Mucosa of gallbladder (tissue), 1 donor: ENCODE data around the gene PMF1. TPM values are rescaled to one million over a fixed set of nuclear protein-coding genes. Genes with fewer than 3 reads are reported as not detected.

Source experiments
- DNase-seq: peaks from one replicate; pipeline ENCODE4 v3.0.0-alpha.2; 2020; ENCODE audit warnings: low spot score
- total RNA-seq: library from RNA; stranded (reverse); gene quantifications from one replicate; pipeline ENCODE4 v1.2.1, GENCODE V29; 2021
- donor health status: DM: no; HTN: no; CAD: no.

PMF1 gene
- total RNA-seq, 1 donor from 2014 or later: 43.4 TPM

- no peak for DNase-seq
These were observed 23.4 kb downstream of the PMF1 start for GRCh38 chr1:156236164-156236563.

DNA sequence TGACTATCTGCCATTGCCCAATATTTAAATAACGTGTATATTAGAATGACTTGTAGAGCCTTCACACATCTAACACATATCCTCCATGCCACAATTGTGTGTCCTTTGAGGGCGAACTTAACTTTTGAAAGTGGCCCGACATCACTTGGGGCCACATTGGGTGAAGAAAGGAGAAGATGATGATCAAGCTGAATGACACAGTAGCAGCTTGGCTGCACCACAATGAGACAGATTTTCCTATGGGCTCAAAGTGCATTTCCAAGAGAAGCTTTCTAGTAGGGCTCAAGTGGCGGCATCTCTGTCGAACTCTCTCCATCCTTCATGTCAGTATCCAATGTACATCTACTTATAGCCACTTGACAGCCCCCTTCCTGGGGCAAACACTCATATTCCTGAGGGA is 25.4 kb downstream of the PMF1 start:
- no peak for DNase-seq

GRCh38 chr1:156241311-156241811 is 28.6 kb downstream of the PMF1 start:
- no peak for DNase-seq

GRCh38 chr1:156241926-156242325 is 29.1 kb downstream of the PMF1 start, which contains the start of gene BGLAP:
Gene BGLAP (plus strand): TSS chr1:156242184. CDS start chr1:156242232, 48 bp downstream.
- no peak for DNase-seq

DNA sequence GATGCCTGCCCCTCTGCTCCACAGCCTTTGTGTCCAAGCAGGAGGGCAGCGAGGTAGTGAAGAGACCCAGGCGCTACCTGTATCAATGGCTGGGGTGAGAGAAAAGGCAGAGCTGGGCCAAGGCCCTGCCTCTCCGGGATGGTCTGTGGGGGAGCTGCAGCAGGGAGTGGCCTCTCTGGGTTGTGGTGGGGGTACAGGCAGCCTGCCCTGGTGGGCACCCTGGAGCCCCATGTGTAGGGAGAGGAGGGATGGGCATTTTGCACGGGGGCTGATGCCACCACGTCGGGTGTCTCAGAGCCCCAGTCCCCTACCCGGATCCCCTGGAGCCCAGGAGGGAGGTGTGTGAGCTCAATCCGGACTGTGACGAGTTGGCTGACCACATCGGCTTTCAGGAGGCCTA is 29.9 kb downstream of the PMF1 start:
- no peak for DNase-seq

DNA sequence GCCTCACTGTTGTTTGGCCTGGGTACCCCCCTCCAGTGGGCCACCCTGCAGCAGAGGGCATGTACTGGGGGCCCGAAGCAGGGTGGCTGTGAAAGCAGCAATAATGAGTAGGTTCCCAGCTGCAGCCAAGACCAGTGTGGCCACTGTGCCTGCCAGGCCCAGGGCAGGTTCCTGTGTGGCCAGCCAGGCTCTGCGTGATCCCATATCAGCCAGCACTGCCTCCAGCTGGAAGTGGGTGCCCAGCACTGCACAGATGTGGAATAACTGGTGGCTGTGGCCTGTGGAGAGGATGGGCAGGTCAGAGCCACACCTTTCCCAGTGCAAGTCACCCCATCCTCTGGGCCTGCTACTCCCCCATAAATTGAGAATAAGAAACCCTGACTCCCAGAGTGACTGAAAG is 31.3 kb downstream of the PMF1 start:
- DNase-seq: no peak

DNA sequence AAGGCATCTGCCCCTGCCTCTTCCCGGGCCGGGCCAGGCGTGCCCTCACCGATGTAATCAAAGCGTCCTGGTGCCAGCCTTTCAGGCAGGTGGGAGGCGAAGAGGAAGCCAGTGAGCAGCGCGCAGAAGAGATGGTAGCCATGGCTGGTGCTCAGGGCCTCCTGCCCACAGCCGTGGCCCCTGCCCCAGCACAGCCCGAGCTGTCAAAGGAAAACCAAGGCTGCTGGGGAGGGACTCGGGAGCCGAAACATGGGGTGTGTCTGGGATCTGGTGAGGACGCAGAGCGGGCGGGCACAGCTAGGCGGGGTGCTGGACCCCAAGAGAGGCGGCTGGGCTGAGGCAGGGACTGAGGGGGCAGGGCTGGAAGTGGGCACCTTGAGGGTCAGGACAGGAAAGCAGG is 31.9 kb downstream of the PMF1 start:
- no peak for DNase-seq

- DNase-seq: no peak
These were observed 32.8 kb downstream of the PMF1 start for GRCh38 chr1:156245451-156246232.

DNA sequence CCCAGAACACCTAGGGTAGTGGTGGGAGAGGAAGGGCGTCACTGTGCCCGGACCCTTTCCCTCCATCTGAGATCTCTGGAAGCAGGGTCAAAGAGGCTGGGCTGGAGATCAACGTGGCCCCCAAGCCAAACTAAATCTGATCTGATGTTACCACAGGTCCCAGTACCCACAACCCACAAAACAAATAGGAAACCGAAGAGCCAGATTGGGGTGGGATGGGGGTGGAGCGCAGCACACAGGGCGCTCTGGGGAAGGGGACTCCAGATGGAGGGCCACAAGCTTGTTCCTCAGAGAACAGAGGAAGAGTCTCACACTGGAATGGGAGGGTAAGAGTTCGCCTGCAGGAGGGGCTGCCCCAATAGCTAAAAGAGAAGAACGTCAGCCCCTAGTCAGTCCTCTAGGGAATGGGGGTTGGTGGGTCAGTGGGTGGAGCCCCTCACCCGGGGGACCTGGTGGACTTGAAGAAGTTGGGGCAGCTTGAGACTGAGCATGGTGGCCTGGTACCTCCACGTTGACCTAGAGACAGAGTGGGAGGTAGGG is 33.5 kb downstream of the PMF1 start:
- no peak for DNase-seq

- no peak for DNase-seq
These were observed 34.1 kb downstream of the PMF1 start for GRCh38 chr1:156246781-156247459.

- peak; percentile 43 for DNase-seq
These were observed 34.9 kb downstream of the PMF1 start, which contains the start of gene PAQR6 for GRCh38 chr1:156247460-156248322. Gene PAQR6 (minus strand): TSS chr1:156248056. CDS start chr1:156246731, 1,325 bp downstream.

GRCh38 chr1:156248323-156248683 is 35.5 kb downstream of the PMF1 start:
- no peak for DNase-seq

DNA sequence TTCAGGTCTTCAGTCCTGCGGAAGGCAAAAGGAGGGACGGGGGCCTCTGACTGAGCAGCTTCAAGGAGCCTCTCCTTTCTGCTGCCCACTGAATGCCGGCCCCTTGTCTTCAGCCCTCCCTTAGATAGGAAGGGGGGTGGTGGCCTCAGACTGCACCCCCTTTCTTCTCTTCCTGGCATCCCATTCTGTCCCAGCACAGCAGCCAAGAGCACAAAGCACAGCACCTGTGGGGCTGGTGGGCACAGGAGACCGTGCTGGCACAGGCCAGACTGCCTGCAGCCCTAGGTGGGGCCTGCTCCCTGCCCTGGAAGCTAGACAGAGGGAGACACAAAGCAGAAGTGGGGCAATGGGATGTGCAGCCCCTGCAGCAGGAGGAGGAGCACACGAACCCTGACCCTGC is 36.8 kb downstream of the PMF1 start:
- no peak for DNase-seq

DNA sequence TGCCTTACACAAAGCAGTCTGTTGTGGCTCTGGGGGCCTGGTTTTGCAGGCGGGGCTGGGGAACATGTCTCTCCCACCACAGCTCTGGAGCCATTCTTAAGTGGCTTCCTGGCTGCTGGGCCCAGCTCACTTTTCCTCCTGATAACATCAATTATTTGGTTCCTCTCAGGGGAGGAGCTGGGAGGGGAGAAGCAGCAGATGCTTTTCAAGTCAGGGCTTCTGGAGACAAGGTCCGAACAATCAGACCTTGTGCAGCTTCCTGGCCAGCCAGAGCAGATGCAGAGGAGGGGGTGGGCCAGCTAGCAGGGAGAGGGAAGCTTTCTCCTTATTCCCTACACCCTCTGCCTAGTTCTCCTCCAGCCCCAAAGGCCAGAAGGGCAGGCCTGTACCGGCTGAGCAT is 38.7 kb downstream of the PMF1 start:
- DNase-seq: no peak

DNA sequence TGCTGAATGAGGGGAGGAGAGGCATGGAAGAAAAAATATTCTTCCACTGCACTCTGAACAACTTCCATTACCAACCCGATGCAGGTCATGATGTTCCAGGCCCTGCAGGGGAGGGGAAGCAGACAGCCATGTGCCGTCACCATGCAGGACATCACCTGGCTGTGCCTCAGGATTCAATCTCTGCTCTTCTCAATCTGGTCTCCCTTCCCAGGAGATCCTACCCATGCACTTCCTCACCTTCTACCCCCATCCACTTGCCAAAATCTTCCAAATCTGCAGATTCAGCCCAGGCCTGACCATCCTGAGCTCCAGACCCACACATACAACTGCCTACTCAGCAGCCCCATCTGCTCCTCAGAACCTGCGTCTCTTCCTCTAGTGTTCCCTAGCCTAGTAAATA is 40.8 kb downstream of the PMF1 start:
- no peak for DNase-seq

- no peak for DNase-seq
These were observed 44.9 kb downstream of the PMF1 start for GRCh38 chr1:156257711-156258110.

DNA sequence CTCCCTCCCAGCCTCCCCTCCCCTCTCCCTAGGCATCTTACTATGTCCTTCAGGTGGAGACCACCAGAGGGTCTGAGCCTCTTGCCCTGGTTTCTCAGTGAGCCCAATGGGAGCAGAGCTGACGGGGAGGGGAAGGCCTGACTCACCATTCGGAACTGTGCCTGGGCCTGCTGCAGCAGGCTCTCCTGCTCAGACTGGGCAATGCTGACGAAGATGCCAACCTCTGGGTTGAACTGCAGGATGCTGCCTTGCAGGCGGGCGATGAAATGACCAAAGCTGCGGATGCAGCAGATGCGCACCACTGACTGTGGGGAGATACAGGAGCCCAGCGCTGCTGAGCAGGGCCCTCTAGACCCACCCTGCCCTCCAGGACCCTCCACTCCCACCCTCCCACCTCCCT is 46.1 kb downstream of the PMF1 start:
- DNase-seq: no peak

GRCh38 chr1:156259805-156260204 is 47.0 kb downstream of the PMF1 start:
- no peak for DNase-seq

DNA sequence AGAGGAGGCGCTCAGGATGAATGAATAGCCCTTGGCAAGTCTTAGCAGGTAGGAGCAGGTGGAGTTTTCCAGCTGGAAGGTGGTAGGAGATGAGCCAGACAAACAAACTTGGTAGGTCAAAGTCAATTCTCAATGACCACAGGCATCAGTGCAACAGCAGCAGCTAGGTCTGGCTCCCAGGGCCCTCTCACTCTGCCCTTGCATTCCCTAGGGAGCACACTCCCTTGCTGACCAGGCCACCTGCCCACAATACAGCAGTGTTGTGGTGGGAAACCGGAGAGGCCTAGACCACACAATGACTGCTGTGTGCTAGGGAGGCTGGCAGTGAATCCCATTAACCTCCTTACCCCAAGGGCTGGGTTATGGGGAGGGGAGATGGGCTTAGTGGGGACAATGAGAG is 48.1 kb downstream of the PMF1 start:
- DNase-seq: no peak

DNA sequence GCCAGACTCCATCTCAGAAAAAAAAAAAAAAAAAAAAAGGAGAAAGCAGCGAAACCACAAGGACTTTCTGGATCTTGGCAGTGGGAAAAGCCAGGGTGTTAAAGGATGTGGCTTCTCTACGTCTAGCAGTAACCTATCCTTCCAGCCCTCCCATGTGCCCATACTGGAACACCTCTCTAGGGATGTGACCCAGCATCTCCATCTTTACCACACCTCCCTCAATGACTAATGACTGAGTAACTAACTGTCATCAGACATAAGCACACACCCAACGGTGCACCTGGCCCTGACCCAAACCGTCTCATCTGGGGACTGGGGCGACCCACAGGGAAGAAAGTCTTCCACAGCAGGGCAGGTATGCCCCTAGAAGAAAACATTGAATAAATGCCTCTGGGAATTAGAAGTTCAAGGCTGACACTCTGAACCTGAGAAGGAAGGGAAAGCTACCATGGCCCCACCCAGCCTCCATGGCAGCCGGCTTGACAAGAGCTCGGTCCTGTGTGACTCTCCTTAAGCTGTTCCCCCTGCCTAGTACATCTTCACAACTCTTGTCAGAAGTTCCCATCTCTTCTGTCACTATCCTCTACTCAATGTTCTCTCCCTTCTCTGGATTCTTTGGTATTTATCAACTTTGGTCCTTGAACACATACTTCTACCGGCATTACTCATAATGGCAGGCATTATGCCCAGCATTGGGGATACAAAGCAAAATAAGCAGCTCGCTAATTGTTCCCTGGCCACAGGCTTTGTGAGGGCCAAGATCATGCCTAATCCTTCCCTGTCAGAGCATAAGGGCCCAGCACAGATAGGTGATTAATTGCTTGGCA is 49.9 kb downstream of the PMF1 start:
- DNase-seq: no peak

DNA sequence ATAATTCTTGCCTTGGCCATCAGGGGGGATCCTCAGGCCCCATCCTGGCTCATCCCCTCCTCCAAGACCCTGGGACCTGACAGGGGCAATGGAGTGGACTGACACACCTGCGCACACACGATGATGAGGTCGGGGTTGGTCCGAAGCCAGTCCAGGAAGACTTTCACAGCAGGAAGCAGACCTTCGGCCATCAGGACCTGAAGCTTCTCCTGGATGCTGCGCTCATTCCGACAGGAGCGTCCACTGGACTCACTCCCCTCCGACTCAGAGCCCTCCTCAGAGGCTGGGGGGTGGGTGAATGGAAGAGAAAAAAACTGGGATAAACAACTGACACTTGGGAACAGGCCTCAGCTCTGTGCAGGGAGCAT is 50.5 kb downstream of the PMF1 start:
- DNase-seq: no peak
